MM.1S (cell line): ENCODE results near the gene ANXA7.

ENCODE experiments used
- DNase-seq: peaks from one replicate; pipeline ENCODE4 v3.0.0-alpha.2; 2015
- H2AFZ ChIP-seq: fragments of 300-600 bp; sonication (generic); 2 replicates; pipeline ENCODE4 v1.6.0; 2016; ENCODE audit warnings: antibody characterized with exemption, low read length
- H3F3A ChIP-seq: fragments of 300-600 bp; sonication (generic); 2 replicates; pipeline ENCODE4 v1.6.1; 2016; ENCODE audit warnings: mild to moderate bottlenecking, antibody characterized with exemption, low read length, moderate library complexity, mixed read lengths; ENCODE audit not compliant: insufficient read depth
- H3K27ac ChIP-seq: fragments of 300-600 bp; sonication (generic); 2 replicates; pipeline ENCODE4 v1.5.1; 2016; ENCODE audit warnings: mild to moderate bottlenecking, low read length
- H3K27me3 ChIP-seq: fragments of 300-600 bp; sonication (generic); replicated peaks from 2 replicates; pipeline ENCODE4 v1.6.0; 2016; ENCODE audit warnings: low read length; ENCODE audit not compliant: insufficient read depth
- H3K36me3 ChIP-seq: fragments of 300-600 bp; sonication (generic); replicated peaks from 2 replicates; pipeline ENCODE4 v1.6.1; 2016; ENCODE audit warnings: mild to moderate bottlenecking, low read length, mixed read lengths; ENCODE audit not compliant: insufficient read depth
- H3K4me1 ChIP-seq: fragments of 300-600 bp; sonication (generic); 2 replicates; pipeline ENCODE4 v1.6.1; 2016; ENCODE audit warnings: low read length, mixed read lengths
- H3K4me2 ChIP-seq: fragments of 300-600 bp; sonication (generic); 2 replicates; pipeline ENCODE4 v1.6.0; 2016; ENCODE audit warnings: low read depth, low read length
- H3K4me3 ChIP-seq: fragments of 300-600 bp; sonication (generic); 2 replicates; pipeline ENCODE4 v1.5.1; 2016; ENCODE audit warnings: low read length, mixed read lengths
- H3K79me2 ChIP-seq: fragments of 300-600 bp; sonication (generic); 2 replicates; pipeline ENCODE4 v1.6.1; 2016; ENCODE audit warnings: mixed run types, low read length, mixed read lengths
- H3K9ac ChIP-seq: fragments of 300-600 bp; sonication (generic); 2 replicates; pipeline ENCODE4 v1.6.1; 2016; ENCODE audit warnings: low read length, mixed read lengths
- H3K9me2 ChIP-seq: fragments of 300-600 bp; sonication (generic); replicated peaks from 2 replicates; pipeline ENCODE4 v1.6.1; 2016; ENCODE audit warnings: mild to moderate bottlenecking, low read length, mixed read lengths; ENCODE audit not compliant: insufficient read depth
- H3K9me3 ChIP-seq: fragments of 300-600 bp; sonication (generic); replicated peaks from 2 replicates; pipeline ENCODE4 v1.6.1; 2016; ENCODE audit warnings: mild to moderate bottlenecking, low read length, mixed read lengths; ENCODE audit not compliant: insufficient read depth
- H4K20me1 ChIP-seq: fragments of 300-600 bp; sonication (generic); 2 replicates; pipeline ENCODE4 v1.6.1; 2016; ENCODE audit warnings: mild to moderate bottlenecking, low read length, moderate library complexity, mixed read lengths; ENCODE audit not compliant: insufficient read depth
- EZH2 ChIP-seq: fragments of 300-600 bp; sonication (generic); optimal IDR thresholded peaks from 2 replicates; pipeline ENCODE3; 2017; ENCODE audit warnings: low read depth, mild to moderate bottlenecking, antibody characterized with exemption, low read length, mixed read lengths
- EZH2phosphoT487 ChIP-seq: fragments of 300-600 bp; sonication (generic); IDR thresholded peaks from 2 replicates; pipeline ENCODE4 v1.6.1; 2018; ENCODE audit warnings: antibody characterized with exemption, low read length
- TF ChIP-seq, protein P1 (sequence below): fragments of 300-600 bp; sonication (generic); IDR thresholded peaks from 2 replicates; pipeline ENCODE4 v1.5.1; 2016; ENCODE audit warnings: antibody characterized with exemption, low read length, mixed read lengths

Gene ANXA7

GRCh38 chr10:73416571-73416970, 2.7 kb upstream of the ANXA7 start:
- H3K9ac ChIP-seq = no peak overlapping the region
- DNase-seq = no peak
- H3F3A ChIP-seq = peaks cover 14% of the 10 kb centered on the region
- no peaks in the 10 kb centered on the region for H3K9me3 ChIP-seq
- H3K4me1 ChIP-seq = peaks cover 7% of the 10 kb centered on the region; the same call in 1 of the 2 replicates
- H3K79me2 ChIP-seq = peaks cover 22% of the 10 kb centered on the region
- H3K27ac ChIP-seq = no peak overlapping the region
- H3K27me3 ChIP-seq = no peaks in the 10 kb centered on the region
- H3K9me2 ChIP-seq = no peaks in the 10 kb centered on the region
- no peak overlapping the region for H3K4me3 ChIP-seq
- H3K36me3 ChIP-seq = no peaks in the 10 kb centered on the region
- no peak overlapping the region for H3K4me2 ChIP-seq
- H4K20me1 ChIP-seq = no peaks in the 10 kb centered on the region
- no peak overlapping the region for H2AFZ ChIP-seq
- no peak for TF ChIP-seq EZH2

DNA sequence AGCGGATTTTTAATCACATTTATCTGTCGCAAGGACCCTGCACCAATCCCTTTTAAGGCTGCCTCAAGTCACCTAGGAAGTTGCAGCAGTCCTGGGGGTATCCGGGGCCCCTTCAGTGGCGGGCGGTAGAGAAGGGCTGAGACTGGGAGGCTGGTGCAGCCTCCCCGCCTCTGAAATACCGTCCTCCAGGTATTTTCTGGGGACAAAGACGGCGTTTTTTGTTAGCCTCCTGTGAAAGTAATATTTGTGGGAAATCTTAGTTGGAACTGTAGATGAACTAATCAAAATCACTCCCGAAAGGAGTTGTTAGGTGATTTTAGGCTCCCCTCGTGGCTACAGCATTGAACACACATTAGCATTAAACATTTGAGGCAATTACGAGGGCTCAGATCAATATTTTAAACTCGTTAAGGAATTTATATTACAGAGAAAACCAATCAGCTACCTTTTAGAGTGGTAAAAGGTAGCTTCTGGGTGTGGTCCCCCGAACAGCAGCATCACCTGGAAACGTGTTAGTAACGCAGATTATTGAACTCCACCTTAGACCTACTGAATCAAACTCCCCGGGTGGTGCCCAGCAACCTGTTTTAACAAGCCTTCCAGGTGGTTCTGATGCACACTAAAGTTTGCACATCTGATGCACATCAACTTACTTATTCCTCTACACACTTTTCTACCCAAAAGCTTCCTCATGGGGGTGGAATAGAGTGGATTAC, 530 bp upstream of the ANXA7 start:
- peak overlapping the region; percentile 94 for H3K4me3 ChIP-seq
- no peaks in the 10 kb centered on the region for H4K20me1 ChIP-seq
- TF ChIP-seq, protein P1, sequence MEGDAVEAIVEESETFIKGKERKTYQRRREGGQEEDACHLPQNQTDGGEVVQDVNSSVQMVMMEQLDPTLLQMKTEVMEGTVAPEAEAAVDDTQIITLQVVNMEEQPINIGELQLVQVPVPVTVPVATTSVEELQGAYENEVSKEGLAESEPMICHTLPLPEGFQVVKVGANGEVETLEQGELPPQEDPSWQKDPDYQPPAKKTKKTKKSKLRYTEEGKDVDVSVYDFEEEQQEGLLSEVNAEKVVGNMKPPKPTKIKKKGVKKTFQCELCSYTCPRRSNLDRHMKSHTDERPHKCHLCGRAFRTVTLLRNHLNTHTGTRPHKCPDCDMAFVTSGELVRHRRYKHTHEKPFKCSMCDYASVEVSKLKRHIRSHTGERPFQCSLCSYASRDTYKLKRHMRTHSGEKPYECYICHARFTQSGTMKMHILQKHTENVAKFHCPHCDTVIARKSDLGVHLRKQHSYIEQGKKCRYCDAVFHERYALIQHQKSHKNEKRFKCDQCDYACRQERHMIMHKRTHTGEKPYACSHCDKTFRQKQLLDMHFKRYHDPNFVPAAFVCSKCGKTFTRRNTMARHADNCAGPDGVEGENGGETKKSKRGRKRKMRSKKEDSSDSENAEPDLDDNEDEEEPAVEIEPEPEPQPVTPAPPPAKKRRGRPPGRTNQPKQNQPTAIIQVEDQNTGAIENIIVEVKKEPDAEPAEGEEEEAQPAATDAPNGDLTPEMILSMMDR = no peak
- TF ChIP-seq EZH2 (no peak), EZH2phosphoT487 (no peak)

GRCh38 chr10:73413108-73413527, 740 bp downstream of the ANXA7 start:
- no peaks in the 10 kb centered on the region for H3K9me3 ChIP-seq
- peak overlapping the region; percentile 94 for H3K4me3 ChIP-seq
- peak overlapping the region; percentile 82 for H2AFZ ChIP-seq
- H3K27ac ChIP-seq = peak overlapping the region; percentile 95
- no peaks in the 10 kb centered on the region for H3K9me2 ChIP-seq
- H3K27me3 ChIP-seq = no peaks in the 10 kb centered on the region
- H4K20me1 ChIP-seq = peaks cover 1% of the 10 kb centered on the region; the same call in 1 of the 2 replicates
- 0 out of 2 replicates have a peak, but pooled peaks cover under 1% of the 10 kb centered on the region for H3K36me3 ChIP-seq
- H3K9ac ChIP-seq = peak overlapping the region; percentile 98
- no peak for TF ChIP-seq EZH2
- TF ChIP-seq, protein P1 = no peak
- TF ChIP-seq EZH2phosphoT487 = no peak
- H3K4me1 ChIP-seq = peaks cover 7% of the 10 kb centered on the region; the same call in 1 of the 2 replicates
- H3K79me2 ChIP-seq = peaks cover 57% of the 10 kb centered on the region
- H3F3A ChIP-seq = peaks cover 14% of the 10 kb centered on the region
- peak; percentile 63 for DNase-seq
- peak overlapping the region; percentile 91 for H3K4me2 ChIP-seq

More for the DNA sequence above, 530 bp upstream of the ANXA7 start:
- Histone ChIP-seq H3K9ac (peak overlapping the region; percentile 98; the same call in 1 of the 2 replicates), H3F3A (peaks cover 14% of the 10 kb centered on the region), H3K79me2 (peaks cover 44% of the 10 kb centered on the region), H3K4me1 (peaks cover 7% of the 10 kb centered on the region; the same call in 1 of the 2 replicates), H3K9me2 (no peaks in the 10 kb centered on the region), H3K9me3 (no peaks in the 10 kb centered on the region), H3K27me3 (no peaks in the 10 kb centered on the region), H3K4me2 (peak overlapping the region; percentile 91), H2AFZ (peak overlapping the region; percentile 82), H3K27ac (no peak overlapping the region), H3K36me3 (no peaks in the 10 kb centered on the region)
- DNase-seq = peak; percentile 17

DNA sequence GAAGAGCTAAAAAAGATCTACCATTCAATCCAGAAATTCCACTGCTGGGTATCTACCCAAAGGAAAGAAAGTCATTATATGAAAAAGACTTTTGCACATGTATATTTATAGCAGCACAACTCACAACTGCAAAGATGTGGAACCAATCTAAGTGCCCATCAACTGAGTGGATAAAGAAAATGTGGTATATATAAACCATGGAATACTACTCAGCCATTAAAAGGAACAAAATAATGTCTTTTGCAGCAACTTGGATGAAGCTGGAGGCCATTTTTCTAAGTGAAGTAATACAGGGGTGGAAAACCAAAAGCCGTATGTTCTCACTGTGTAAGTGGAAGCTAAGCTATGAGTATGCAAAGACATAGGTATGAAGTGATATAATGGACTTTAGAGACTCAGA, 3.0 kb downstream of the ANXA7 start:
- Histone ChIP-seq H3K9me3 (no peaks in the 10 kb centered on the region), H3K27ac (no peak overlapping the region), H3K36me3 (0 out of 2 replicates have a peak, but pooled peaks cover 4% of the 10 kb centered on the region), H3K9ac (no peak overlapping the region), H3K9me2 (no peaks in the 10 kb centered on the region), H4K20me1 (peaks cover 3% of the 10 kb centered on the region; the same call in 1 of the 2 replicates), H3K79me2 (peaks cover 79% of the 10 kb centered on the region), H3K27me3 (no peaks in the 10 kb centered on the region), H2AFZ (no peak overlapping the region), H3F3A (peaks cover 14% of the 10 kb centered on the region), H3K4me2 (no peak overlapping the region), H3K4me3 (no peak overlapping the region), H3K4me1 (peaks cover 7% of the 10 kb centered on the region; the same call in 1 of the 2 replicates)
- TF ChIP-seq EZH2phosphoT487 (no peak), EZH2 (no peak)
- TF ChIP-seq, protein P1 = no peak
- DNase-seq = no peak
